Naive thymus-derived CD4-positive, alpha-beta T cell (primary cell): Measurements from ENCODE around the gene GPC6. TPM values are rescaled to one million over a fixed set of nuclear protein-coding genes. Genes with fewer than 3 reads are reported as not detected.

ENCODE experiments used
- ATAC-seq: fragments of 150-1000 bp; cut with Tn5 transposase; 2 replicates; pipeline ENCODE4 v1.10.0; 2021; ENCODE audit warnings: mild to moderate bottlenecking, moderate library complexity
- CTCF ChIA-PET: fragments of 350-600 bp; sonication (Branson Sonifier 250); formaldehyde crosslinking; loops from one replicate; lab custom pipeline; 2021; ENCODE audit warnings: antibody characterized with exemption; lab: Charles Lee
- POLR2A ChIA-PET: fragments of 350-600 bp; sonication (Branson Sonifier 250); formaldehyde crosslinking; loops from one replicate; lab custom pipeline; 2021; ENCODE audit warnings: antibody characterized with exemption, inconsistent platforms; lab: Charles Lee
- DNase-seq, 9 donors: peaks; one replicate each; pipeline versions ENCODE4 v3.0.0 to v3.0.0-alpha.2; 2020 to 2022; ENCODE audit warnings: mixed read lengths in 1 of 9
- H3K27ac ChIP-seq: one replicate; pipeline ENCODE4 v1.7.0; 2013; ENCODE audit warnings: mild to moderate bottlenecking, low read depth, low read length, moderate library complexity
- H3K27me3 ChIP-seq, 2 donors: one replicate each; pipeline ENCODE4 v1.7.0; 2013; ENCODE audit warnings: low read length in 2 of 2, mild to moderate bottlenecking in 2 of 2, moderate library complexity in 2 of 2; ENCODE audit not compliant: control insufficient read depth in 2 of 2, insufficient read depth in 2 of 2
- H3K36me3 ChIP-seq, 3 experiments: 1 replicate in 2 of 3; 2 replicates in 1 of 3; pipeline ENCODE4 v1.7.0; 2013; ENCODE audit warnings: low read length in 3 of 3, mild to moderate bottlenecking in 3 of 3, moderate library complexity in 1 of 3; ENCODE audit not compliant: insufficient read depth in 3 of 3, control insufficient read depth in 2 of 3
- H3K4me1 ChIP-seq, 2 donors: one replicate each; pipeline ENCODE4 v1.7.0; 2013; ENCODE audit warnings: low read length in 2 of 2, mild to moderate bottlenecking in 2 of 2, moderate library complexity in 1 of 2; ENCODE audit not compliant: control insufficient read depth in 2 of 2, insufficient read depth in 2 of 2
- H3K4me3 ChIP-seq: 2 replicates; pipeline ENCODE4 v1.7.0; 2013; ENCODE audit warnings: mild to moderate bottlenecking, low read length
- H3K9me3 ChIP-seq, 3 experiments: 1 replicate in 2 of 3; 2 replicates in 1 of 3; pipeline ENCODE4 v1.7.0; 2013; ENCODE audit warnings: low read length in 3 of 3; ENCODE audit not compliant: control insufficient read depth in 2 of 3
- H3K27ac Mint-ChIP-seq, 9 donors: one replicate each; pipeline ENCODE4 v1.8.0; 2020 to 2022; ENCODE audit warnings: mixed read lengths in 9 of 9, mild to moderate bottlenecking in 8 of 9, moderate library complexity in 5 of 9, inconsistent platforms in 2 of 9
- H3K27me3 Mint-ChIP-seq, 5 donors: one replicate each; pipeline ENCODE4 v1.8.0; 2021 to 2022; ENCODE audit warnings: mixed read lengths in 5 of 5, mild to moderate bottlenecking in 1 of 5
- H3K36me3 Mint-ChIP-seq, 5 donors: one replicate each; pipeline ENCODE4 v1.8.0; 2020 to 2022; ENCODE audit warnings: mixed read lengths in 5 of 5, mild to moderate bottlenecking in 3 of 5, inconsistent platforms in 1 of 5
- H3K4me1 Mint-ChIP-seq, 7 donors: one replicate each; pipeline ENCODE4 v1.8.0; 2020 to 2022; ENCODE audit warnings: mixed read lengths in 7 of 7, mild to moderate bottlenecking in 3 of 7, inconsistent platforms in 1 of 7
- H3K4me3 Mint-ChIP-seq, 10 donors: one replicate each; pipeline ENCODE4 v1.8.0; 2020 to 2022; ENCODE audit warnings: mild to moderate bottlenecking in 10 of 10, mixed read lengths in 10 of 10, moderate library complexity in 6 of 10, inconsistent platforms in 2 of 10
- H3K9me3 Mint-ChIP-seq, 11 donors: one replicate each; pipeline ENCODE4 v1.8.0; 2020 to 2022; ENCODE audit warnings: mixed read lengths in 11 of 11, mild to moderate bottlenecking in 4 of 11, inconsistent platforms in 1 of 11, moderate library complexity in 1 of 11
- intact Hi-C, 2 donors: fragments of 100-400 bp; cut with micrococcal nuclease; formaldehyde crosslinking; loops; one replicate each; pipeline ENCODE4 v1.15.1; 2023
- polyA plus RNA-seq, 2 donors: library from polyadenylated mRNA; unstranded; fragments of 300-500 nt; fragmentation: Illumina TruSeq; gene quantifications; one replicate each; pipeline ENCODE4 v1.2.3, GENCODE V29; 2021
- total RNA-seq, 6 experiments: library from RNA in 5 of 6; stranded (reverse) in 5 of 6; gene quantifications; 1 replicate in 5 of 6; 2 replicates in 1 of 6; pipeline ENCODE4 v1.2.3 and lab custom pipeline; 2021 to 2026

Gene GPC6
- total and polyA plus RNA-seq, 7 experiments from 2014 or later = not detected

DNA sequence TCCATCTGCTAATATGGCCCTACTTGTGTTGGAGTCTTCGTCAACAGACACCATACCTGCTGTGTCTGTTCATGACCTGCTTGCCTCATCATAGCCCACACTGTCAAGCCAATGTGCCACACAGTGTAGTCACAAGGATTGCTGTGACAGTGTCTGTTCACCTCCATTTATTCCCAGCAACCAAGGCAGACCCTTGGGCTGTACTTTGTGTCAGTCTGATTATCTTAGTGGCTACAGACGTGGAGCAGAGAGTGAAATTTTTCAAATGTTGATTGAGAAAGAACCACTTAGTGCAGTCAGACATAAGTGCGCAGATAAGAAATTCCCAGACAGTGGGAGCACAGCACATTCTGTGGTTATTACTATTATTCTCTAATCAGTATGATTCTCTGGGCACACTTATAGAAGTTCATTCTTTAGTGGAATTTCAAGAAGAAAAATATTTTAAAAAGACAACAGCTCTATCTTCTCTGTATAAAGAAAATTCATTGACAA is 184.6 kb downstream of the GPC6 start:
- H3K4me3 ChIP-seq = no peak overlapping the region
- H3K36me3 ChIP-seq = no peaks in the 10 kb centered on the region
- H3K9me3 ChIP-seq = no peaks in the 10 kb centered on the region
- peaks cover 0 to 1% (median 0%) of the 10 kb centered on the region in 11 donors for H3K9me3 Mint-ChIP-seq
- DNase-seq (no peak), ATAC-seq (no peak)
- ChIA-PET CTCF (no interaction called here), POLR2A (no interaction called here)
- H3K4me1 ChIP-seq = no peaks in the 10 kb centered on the region
- H3K27me3 ChIP-seq = no peaks in the 10 kb centered on the region
- no peaks in the 10 kb centered on the region for H3K4me1 Mint-ChIP-seq
- no peak overlapping the region for H3K27ac Mint-ChIP-seq
- H3K4me3 Mint-ChIP-seq = no peak overlapping the region
- H3K27me3 Mint-ChIP-seq = peaks cover 0 to 6% (median 0%) of the 10 kb centered on the region in 5 donors
- intact Hi-C loops = no loop called here
- no peak overlapping the region for H3K27ac ChIP-seq
- no peaks in the 10 kb centered on the region for H3K36me3 Mint-ChIP-seq

DNA sequence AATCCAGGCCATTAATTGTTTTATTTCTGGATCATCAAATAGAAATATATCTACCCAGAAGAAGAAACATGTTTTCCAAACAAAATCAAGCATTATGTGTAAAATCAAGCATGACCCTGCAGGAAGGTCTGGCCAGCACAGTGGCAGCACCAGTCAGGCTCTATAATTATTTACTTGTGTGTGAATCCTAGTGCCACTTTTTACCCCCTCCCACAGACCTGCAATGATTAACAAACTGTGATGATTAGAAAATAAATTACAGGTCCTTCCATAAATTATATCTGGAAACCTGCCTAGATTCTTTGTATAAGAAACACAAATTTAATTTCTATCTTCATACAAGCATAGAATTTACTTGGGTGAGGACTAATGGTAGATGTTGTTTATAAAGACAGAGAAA is 186.1 kb downstream of the GPC6 start:
- H3K27ac Mint-ChIP-seq = no peak overlapping the region
- DNase-seq (no peak), ATAC-seq (no peak)
- POLR2A ChIA-PET = no interaction called here
- intact Hi-C loops = no loop called here
- Histone ChIP-seq H3K4me3 (no peak overlapping the region), H3K9me3 (no peaks in the 10 kb centered on the region), H3K36me3 (no peaks in the 10 kb centered on the region), H3K27me3 (no peaks in the 10 kb centered on the region), H3K27ac (no peak overlapping the region), H3K4me1 (no peaks in the 10 kb centered on the region)
- no peaks in the 10 kb centered on the region for H3K27me3 Mint-ChIP-seq
- no peak overlapping the region for H3K4me3 Mint-ChIP-seq
- H3K36me3 Mint-ChIP-seq = no peaks in the 10 kb centered on the region
- CTCF ChIA-PET = no interaction called here
- H3K9me3 Mint-ChIP-seq = peaks cover 0 to 1% (median 0%) of the 10 kb centered on the region in 11 donors
- H3K4me1 Mint-ChIP-seq = no peaks in the 10 kb centered on the region

DNA sequence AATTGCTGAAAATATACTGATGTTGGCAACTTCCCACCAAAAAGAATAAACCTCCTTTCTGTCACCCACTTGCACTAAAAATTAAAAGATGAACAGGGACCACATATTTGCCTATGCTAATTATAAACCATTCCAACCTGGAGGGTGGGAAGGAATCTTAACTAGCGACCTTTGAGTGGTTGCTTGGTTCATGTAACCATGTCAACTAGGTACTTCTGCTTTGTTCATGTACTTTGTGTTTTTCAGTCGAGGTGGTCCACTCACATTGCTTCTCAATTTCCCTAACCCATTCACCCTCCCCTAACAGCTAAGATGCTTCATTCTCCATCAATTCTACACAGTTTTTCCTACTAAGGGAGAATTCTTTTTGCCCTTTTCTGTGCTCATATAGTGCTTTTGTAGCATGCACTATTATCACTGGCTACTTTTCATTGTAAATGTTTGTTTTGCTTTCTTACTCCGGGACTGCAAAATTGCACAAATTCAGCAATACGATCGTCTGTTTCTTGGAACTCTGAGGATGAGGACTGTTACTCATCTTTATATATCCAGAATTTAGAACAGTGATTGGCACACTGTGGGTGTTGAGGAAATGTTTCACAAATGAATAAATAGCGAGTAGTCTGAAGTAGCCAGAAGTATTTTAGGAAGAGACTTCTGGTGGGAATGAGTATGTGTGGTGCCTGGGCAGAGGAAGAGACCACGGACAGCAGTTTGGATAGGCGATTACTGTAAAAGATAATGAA is 187.5 kb downstream of the GPC6 start:
- no peak for DNase-seq
- H3K27me3 ChIP-seq = no peaks in the 10 kb centered on the region
- H3K36me3 ChIP-seq = no peaks in the 10 kb centered on the region
- Mint-ChIP-seq H3K36me3 (no peaks in the 10 kb centered on the region), H3K9me3 (no peaks in the 10 kb centered on the region), H3K4me1 (no peaks in the 10 kb centered on the region), H3K27me3 (no peaks in the 10 kb centered on the region), H3K27ac (no peak overlapping the region), H3K4me3 (no peak overlapping the region)
- ChIA-PET POLR2A (no interaction called here), CTCF (no interaction called here)
- ATAC-seq = no peak
- no peak overlapping the region for H3K4me3 ChIP-seq
- no peaks in the 10 kb centered on the region for H3K9me3 ChIP-seq
- intact Hi-C loops = no loop called here
- H3K27ac ChIP-seq = no peak overlapping the region
- no peaks in the 10 kb centered on the region for H3K4me1 ChIP-seq

DNA sequence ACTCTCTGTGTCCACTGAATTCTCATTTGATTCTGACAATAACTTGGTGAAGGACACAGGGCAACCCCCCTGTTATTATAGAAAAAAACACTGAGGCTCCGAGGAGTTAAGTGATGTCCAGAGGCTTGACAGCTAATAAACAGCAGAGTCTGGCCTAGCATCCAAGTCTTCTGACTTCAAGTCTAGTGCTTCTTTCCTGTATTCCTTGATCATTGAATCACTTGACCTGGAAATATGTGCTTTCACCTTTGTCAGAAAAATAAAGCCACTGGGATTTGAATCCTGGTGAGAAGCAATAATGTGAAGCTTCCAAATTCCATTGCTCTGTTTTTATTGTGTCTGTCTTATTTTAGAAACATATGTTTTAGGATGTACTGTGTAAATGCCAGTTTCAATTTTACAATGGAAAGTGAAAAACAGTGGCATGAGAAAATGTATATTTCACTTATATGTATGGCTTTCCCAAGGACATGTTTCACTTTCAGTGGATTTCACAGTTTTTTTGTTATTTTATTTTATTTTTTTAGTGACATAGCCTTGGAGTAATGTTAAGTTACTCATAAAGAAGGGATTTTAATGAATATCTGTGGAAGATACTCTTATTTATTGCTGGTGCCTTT is 190.2 kb downstream of the GPC6 start:
- Mint-ChIP-seq H3K27ac (no peak overlapping the region), H3K9me3 (peaks cover 0 to 1% (median 0%) of the 10 kb centered on the region in 11 donors), H3K4me1 (no peaks in the 10 kb centered on the region), H3K27me3 (peaks cover 0 to 4% (median 0%) of the 10 kb centered on the region in 5 donors), H3K36me3 (no peaks in the 10 kb centered on the region), H3K4me3 (no peak overlapping the region)
- Histone ChIP-seq H3K27ac (no peak overlapping the region), H3K36me3 (no peaks in the 10 kb centered on the region), H3K4me3 (no peak overlapping the region), H3K9me3 (no peaks in the 10 kb centered on the region), H3K4me1 (no peaks in the 10 kb centered on the region), H3K27me3 (no peaks in the 10 kb centered on the region)
- intact Hi-C loops = no loop called here
- ATAC-seq (no peak), DNase-seq (no peak)
- ChIA-PET POLR2A (no interaction called here), CTCF (no interaction called here)

DNA sequence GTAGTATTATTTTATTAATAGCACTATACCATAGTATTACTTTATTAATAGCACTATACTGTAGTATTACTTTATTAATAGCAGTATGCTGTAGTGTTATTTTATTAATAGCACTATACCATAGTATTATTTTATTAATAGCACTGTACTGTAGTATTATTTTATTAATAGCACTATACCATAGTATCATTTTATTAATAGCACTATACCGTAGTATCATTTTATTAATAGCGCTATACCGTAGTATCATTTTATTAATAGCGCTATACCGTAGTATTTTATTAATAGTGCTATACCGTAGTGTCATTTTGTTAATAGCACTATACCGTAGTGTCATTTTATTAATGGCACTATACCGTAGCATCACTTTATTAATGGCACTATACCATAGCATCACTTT is 191.8 kb downstream of the GPC6 start:
- Mint-ChIP-seq H3K27ac (no peak overlapping the region), H3K4me3 (no peak overlapping the region), H3K27me3 (peaks cover 0 to 4% (median 0%) of the 10 kb centered on the region in 5 donors), H3K9me3 (peaks cover 0 to 1% (median 0%) of the 10 kb centered on the region in 11 donors), H3K4me1 (no peaks in the 10 kb centered on the region), H3K36me3 (no peaks in the 10 kb centered on the region)
- Histone ChIP-seq H3K27ac (no peak overlapping the region), H3K4me3 (no peak overlapping the region), H3K9me3 (no peaks in the 10 kb centered on the region), H3K27me3 (no peaks in the 10 kb centered on the region), H3K4me1 (no peaks in the 10 kb centered on the region), H3K36me3 (no peaks in the 10 kb centered on the region)
- no peak for ATAC-seq
- ChIA-PET POLR2A (no interaction called here), CTCF (no interaction called here)
- intact Hi-C loops = no loop called here
- no peak for DNase-seq

DNA sequence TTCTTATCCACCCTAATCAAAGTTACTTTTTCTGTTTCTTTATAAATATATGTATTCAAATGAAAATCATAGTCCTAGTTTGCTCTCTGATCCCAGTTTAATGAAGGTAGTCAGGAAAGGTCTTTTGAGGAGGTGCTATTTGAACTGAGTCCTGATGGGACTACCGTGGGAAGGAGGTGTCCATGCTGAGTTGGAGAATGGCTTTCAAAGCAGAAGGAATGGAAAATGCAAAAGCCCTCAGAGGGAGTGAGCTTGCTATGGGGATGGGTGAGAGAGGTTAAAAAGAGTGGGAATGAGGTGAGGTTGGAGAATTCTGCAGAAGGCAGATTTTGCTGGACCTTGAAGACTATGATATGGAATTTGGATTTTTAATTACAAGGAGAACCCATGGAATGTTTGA is 193.6 kb downstream of the GPC6 start:
- Mint-ChIP-seq H3K4me1 (no peaks in the 10 kb centered on the region), H3K36me3 (no peaks in the 10 kb centered on the region), H3K9me3 (peaks cover 0 to 1% (median 0%) of the 10 kb centered on the region in 11 donors), H3K27ac (no peak overlapping the region), H3K4me3 (no peak overlapping the region), H3K27me3 (peaks cover 0 to 4% (median 0%) of the 10 kb centered on the region in 5 donors)
- Histone ChIP-seq H3K4me1 (no peaks in the 10 kb centered on the region), H3K9me3 (no peaks in the 10 kb centered on the region), H3K27me3 (no peaks in the 10 kb centered on the region), H3K36me3 (no peaks in the 10 kb centered on the region), H3K27ac (no peak overlapping the region), H3K4me3 (no peak overlapping the region)
- ATAC-seq (no peak), DNase-seq (no peak)
- CTCF ChIA-PET = no interaction called here
- intact Hi-C loops = no loop called here
- POLR2A ChIA-PET = interaction anchor here (0.6 kb wide), 1 partner anchor 313 kb away, joined by 7 read pairs; no protein-coding TSS in a partner anchor
